NCI-H2227 treated with DMSO at 0.1 percent for 48 hours (cell line): ENCODE data around the gene GRIPAP1.

Source experiments
- DNase-seq: peaks from one replicate; lab custom pipeline; 2025; lab: John Stamatoyannopoulos, UW

The GRIPAP1 gene

GRCh38 chrX:48957827-48958634, 44.0 kb downstream of the GRIPAP1 start:
- DNase-seq = peak; percentile 98

- peak; percentile 88 for DNase-seq
Observed at GRCh38 chrX:48957477-48957826, 44.6 kb downstream of the GRIPAP1 start, which contains the start of gene OTUD5. Gene OTUD5 (minus strand): TSS chrX:48957607. CDS start chrX:48957570, 37 bp downstream.

DNA sequence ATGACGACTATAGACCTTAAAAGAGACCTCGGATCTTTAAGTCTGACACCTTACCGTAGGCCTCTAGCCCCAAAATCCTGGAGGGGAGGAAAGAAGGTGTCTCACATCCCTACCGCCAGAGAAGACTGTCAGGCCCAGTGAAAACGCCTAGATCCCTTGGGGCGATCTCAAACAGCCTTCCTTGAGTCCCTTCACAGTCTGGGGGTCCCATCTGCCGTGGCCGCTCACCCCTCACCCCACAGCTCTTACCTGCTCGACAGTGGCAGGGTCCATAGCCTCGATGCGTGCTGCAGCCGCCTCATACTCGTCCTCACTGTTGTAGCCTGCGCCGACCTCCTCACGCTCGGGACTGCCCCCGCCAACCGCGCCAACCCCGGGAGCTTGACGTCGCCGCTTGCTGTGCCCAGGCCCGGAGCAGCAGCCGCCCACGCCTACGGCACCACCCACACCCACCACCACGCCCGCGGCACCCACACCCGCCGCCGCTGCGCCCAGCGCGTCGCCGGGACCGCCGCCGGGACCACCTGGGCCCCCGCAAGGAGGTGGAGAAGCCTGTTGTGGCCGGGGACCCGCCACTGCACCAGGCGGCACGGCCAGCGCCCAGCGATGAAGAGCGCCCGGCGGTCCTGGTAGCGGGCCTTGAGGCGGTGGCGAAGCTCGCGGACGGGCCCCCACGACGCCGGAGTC, 45.2 kb downstream of the GRIPAP1 start:
- no peak for DNase-seq

GRCh38 chrX:48948589-48948988, 53.5 kb downstream of the GRIPAP1 start:
- no peak for DNase-seq

GRCh38 chrX:48945517-48946348, 56.3 kb downstream of the GRIPAP1 start:
- DNase-seq = peak; percentile 53

DNA sequence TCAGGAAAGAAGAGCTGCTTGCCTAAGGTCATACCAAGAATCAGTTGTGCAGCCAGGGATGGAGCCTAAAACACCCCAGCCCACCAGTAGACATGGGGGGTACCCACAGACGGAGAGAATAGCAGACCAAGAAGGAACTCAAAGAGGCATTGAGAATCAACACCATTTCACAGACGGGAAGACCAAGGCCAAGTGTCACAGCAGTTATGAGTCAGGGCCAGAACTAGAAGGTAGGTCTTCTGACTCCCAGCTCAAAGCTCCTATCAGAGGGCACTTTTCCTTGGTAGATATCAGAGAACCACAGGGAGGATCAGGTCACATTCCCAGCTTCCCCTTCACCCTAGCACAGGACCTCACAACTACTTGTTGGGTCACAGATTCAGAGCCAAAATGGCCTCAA, 59.2 kb downstream of the GRIPAP1 start:
- no peak for DNase-seq

GRCh38 chrX:48940404-48940955, 61.6 kb downstream of the GRIPAP1 start:
- no peak for DNase-seq

DNA sequence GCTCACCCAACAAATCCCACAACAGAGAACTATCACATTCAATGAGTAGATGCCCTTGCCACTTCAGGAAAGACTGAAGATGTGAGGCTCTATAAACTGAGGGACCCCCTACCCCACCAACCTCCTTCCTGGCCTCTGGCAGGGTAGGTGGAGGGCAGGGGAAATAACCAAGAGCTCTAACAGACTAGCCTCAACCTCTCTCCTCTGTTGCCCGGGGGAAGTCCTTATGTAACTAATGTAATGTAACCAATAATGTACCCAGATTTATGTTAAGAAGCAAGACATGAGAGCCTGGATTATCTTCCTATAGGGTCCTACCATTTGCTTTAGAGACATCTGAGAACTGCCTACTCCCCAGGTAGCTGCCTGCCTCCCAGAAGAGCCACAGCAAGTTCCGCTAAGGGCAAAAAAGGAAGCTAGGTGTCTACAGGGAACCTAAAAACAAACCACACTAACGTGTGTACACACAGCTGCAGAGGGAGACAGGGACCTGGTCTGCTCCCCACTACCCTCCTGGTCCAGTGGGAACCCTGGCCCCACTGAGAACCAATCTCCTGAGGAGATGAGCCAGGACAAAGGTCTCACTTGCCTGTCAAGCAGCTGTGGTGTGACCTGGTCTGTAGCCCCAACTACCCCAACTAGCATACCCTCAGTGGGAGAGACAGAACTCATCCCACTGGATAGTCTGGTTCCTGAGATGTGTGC, 62.4 kb downstream of the GRIPAP1 start:
- DNase-seq = no peak

- no peak for DNase-seq
Observed at GRCh38 chrX:48938721-48939425, 63.2 kb downstream of the GRIPAP1 start.

DNA sequence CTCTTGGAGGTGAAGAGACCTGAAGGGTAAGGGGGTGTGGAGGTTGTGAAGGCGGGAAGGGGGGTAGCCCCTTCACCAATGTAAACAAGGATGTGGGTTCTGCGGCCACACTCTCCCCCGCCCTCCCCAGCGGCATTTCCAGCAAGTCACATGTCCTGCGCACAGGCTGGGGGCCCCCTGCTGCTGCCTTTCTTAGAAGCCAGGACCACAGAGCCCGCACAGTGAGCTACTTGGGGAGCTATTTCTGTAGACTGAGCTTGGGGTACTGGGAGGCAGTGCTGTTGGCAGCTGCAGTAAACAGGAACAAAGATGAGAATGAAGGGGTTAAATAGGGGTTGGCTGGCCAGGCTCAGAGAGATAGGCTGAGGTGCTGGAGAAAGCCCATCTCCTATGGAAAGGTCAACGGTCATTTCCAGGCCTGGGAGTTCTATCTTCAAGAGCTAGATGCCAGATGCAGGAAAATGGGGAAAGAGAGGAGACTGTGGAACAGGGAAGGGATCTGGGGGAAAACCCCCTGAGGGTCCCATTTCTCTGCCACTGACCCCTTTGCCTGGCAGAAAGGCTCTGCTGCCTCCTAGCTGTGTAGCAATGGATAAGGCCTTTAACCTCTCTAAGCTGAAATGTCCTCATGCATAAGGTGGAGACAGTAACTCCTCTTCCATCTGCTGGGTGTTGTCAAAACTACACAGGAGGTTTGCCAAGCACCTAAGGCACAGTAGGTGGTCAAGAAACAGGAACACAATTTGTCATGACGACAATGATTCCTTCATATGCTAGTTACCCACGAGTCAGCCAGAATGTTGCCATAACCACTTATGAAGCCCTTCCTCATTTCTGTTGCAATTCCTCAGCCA, 64.8 kb downstream of the GRIPAP1 start:
- no peak for DNase-seq

- DNase-seq = no peak
Observed at GRCh38 chrX:48936429-48937053, 65.5 kb downstream of the GRIPAP1 start.

DNA sequence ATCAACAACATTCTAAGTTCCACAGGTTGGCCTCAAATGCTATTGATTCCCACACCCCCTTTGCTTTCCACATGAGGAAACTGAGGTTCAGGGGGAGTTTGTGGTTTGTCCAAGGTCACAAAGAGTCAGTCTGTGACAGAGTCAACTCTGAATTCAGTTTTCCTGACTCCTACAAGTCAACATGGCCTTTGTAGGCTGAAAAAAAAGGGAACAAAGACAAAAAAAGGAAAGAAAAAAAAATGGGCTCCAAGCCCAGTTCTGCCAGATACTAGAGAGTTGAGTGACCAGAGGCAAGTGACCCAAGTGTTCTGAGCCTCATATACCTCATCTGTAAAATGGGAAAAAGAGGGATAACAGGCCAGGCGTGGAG, 66.8 kb downstream of the GRIPAP1 start:
- no peak for DNase-seq

- no peak for DNase-seq
Observed at GRCh38 chrX:48934581-48935300, 67.3 kb downstream of the GRIPAP1 start.

GRCh38 chrX:48933757-48934156, 68.3 kb downstream of the GRIPAP1 start:
- DNase-seq = no peak

GRCh38 chrX:48927736-48928382, 74.2 kb downstream of the GRIPAP1 start:
- no peak for DNase-seq

GRCh38 chrX:48927123-48927522, 74.9 kb downstream of the GRIPAP1 start:
- no peak for DNase-seq

DNA sequence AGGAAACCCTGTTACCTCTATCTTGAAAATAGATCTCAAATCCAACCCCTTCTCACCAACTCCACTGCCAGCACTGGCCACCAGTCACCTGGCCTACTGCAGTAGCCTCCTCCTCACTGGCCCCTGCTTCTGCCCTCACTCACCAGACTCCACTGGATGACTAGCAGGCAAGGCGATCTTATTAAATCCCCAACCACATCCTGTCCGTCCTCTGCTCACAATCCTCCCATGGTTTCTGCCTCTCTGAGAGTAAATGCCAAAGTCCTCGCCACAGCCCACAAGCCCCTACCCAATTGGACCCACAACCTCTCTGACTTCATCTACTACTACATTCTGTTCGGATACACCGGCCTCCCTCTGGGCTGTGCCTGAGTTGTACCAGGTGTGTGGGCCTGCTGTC, 77.8 kb downstream of the GRIPAP1 start:
- no peak for DNase-seq

DNA sequence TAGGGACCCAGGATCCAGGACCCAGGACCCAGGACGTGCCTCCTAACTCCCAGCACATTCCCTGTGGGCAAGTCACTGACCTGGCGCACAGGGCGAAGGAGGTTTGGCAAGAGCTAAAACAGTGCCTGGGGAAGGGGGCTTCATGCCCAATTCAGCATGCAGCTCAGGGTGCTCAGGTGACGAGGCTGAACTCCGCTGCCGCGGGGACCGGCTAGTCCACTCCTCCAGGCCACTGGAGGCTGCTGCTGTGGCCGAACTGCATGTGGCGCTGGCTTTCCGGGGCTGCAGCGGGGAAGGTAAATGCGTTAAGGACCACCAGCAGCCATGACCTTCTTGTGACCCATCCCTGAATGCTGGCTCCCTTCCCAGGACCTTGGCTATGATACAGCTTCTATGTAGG, 78.3 kb downstream of the GRIPAP1 start:
- no peak for DNase-seq
